ENCODE measurements around the gene CP. TPM values are rescaled to one million over a fixed set of nuclear protein-coding genes. Genes with fewer than 3 reads are reported as not detected.

Gene CP
- total and polyA plus RNA-seq, 2 of the 13 experiments (the other 11 are each of a cell fraction or from before 2014, with no cell fraction given) = 42.6 to 789 TPM

- TF ChIP-seq ZNF251 (CRISPR knock-in tag; IDR thresholded peaks at IDR 0.05) (no peak), MATR3 (CRISPR knock-in tag; IDR thresholded peaks at IDR 0.05) (no peak), ZNF598 (CRISPR knock-in tag; IDR thresholded peaks at IDR 0.05; ENCODE audit: borderline replicate concordance) (no peak), ZNF589 (CRISPR knock-in tag; conservative IDR thresholded peaks at IDR 0.05) (no peak), KDM3A (CRISPR knock-in tag; IDR thresholded peaks at IDR 0.05; ENCODE audit: low read depth) (0 out of 2 replicates have a peak, but pooled peaks have one; percentile 22), RARG (CRISPR knock-in tag; IDR thresholded peaks at IDR 0.05; ENCODE audit: low read depth) (no peak), SCMH1 (CRISPR knock-in tag; IDR thresholded peaks at IDR 0.05; ENCODE audit: borderline replicate concordance) (no peak), NFIC (IDR thresholded peaks at IDR 0.05; ENCODE audit: low read length) (peak; percentile 85), ZNF343 (CRISPR knock-in tag; IDR thresholded peaks at IDR 0.05) (no peak), NCOR1 (IDR thresholded peaks at IDR 0.05; ENCODE audit: borderline replicate concordance, low read length) (peak; percentile 98), E2F5 (CRISPR knock-in tag; conservative IDR thresholded peaks at IDR 0.05) (no peak), GLI4 (CRISPR knock-in tag; IDR thresholded peaks at IDR 0.05; ENCODE audit: borderline replicate concordance) (no peak), TOE1 (CRISPR knock-in tag; IDR thresholded peaks at IDR 0.05) (no peak)
- TF ChIP-seq, protein P1, sequence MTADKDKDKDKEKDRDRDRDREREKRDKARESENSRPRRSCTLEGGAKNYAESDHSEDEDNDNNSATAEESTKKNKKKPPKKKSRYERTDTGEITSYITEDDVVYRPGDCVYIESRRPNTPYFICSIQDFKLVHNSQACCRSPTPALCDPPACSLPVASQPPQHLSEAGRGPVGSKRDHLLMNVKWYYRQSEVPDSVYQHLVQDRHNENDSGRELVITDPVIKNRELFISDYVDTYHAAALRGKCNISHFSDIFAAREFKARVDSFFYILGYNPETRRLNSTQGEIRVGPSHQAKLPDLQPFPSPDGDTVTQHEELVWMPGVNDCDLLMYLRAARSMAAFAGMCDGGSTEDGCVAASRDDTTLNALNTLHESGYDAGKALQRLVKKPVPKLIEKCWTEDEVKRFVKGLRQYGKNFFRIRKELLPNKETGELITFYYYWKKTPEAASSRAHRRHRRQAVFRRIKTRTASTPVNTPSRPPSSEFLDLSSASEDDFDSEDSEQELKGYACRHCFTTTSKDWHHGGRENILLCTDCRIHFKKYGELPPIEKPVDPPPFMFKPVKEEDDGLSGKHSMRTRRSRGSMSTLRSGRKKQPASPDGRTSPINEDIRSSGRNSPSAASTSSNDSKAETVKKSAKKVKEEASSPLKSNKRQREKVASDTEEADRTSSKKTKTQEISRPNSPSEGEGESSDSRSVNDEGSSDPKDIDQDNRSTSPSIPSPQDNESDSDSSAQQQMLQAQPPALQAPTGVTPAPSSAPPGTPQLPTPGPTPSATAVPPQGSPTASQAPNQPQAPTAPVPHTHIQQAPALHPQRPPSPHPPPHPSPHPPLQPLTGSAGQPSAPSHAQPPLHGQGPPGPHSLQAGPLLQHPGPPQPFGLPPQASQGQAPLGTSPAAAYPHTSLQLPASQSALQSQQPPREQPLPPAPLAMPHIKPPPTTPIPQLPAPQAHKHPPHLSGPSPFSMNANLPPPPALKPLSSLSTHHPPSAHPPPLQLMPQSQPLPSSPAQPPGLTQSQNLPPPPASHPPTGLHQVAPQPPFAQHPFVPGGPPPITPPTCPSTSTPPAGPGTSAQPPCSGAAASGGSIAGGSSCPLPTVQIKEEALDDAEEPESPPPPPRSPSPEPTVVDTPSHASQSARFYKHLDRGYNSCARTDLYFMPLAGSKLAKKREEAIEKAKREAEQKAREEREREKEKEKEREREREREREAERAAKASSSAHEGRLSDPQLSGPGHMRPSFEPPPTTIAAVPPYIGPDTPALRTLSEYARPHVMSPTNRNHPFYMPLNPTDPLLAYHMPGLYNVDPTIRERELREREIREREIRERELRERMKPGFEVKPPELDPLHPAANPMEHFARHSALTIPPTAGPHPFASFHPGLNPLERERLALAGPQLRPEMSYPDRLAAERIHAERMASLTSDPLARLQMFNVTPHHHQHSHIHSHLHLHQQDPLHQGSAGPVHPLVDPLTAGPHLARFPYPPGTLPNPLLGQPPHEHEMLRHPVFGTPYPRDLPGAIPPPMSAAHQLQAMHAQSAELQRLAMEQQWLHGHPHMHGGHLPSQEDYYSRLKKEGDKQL (CRISPR knock-in tag; IDR thresholded peaks at IDR 0.05; ENCODE audit: low read depth) = peak; percentile 82
- TF ChIP-seq, protein P2, sequence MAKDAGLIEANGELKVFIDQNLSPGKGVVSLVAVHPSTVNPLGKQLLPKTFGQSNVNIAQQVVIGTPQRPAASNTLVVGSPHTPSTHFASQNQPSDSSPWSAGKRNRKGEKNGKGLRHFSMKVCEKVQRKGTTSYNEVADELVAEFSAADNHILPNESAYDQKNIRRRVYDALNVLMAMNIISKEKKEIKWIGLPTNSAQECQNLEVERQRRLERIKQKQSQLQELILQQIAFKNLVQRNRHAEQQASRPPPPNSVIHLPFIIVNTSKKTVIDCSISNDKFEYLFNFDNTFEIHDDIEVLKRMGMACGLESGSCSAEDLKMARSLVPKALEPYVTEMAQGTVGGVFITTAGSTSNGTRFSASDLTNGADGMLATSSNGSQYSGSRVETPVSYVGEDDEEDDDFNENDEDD (CRISPR knock-in tag; IDR thresholded peaks at IDR 0.05; ENCODE audit: borderline replicate concordance) = no peak
- TF ChIP-seq, protein P3, sequence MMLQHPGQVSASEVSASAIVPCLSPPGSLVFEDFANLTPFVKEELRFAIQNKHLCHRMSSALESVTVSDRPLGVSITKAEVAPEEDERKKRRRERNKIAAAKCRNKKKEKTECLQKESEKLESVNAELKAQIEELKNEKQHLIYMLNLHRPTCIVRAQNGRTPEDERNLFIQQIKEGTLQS (CRISPR knock-in tag; IDR thresholded peaks at IDR 0.05) = peak; percentile 20; the same call in 1 of the 2 replicates
- TF ChIP-seq, protein P4, sequence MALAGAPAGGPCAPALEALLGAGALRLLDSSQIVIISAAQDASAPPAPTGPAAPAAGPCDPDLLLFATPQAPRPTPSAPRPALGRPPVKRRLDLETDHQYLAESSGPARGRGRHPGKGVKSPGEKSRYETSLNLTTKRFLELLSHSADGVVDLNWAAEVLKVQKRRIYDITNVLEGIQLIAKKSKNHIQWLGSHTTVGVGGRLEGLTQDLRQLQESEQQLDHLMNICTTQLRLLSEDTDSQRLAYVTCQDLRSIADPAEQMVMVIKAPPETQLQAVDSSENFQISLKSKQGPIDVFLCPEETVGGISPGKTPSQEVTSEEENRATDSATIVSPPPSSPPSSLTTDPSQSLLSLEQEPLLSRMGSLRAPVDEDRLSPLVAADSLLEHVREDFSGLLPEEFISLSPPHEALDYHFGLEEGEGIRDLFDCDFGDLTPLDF (CRISPR knock-in tag; IDR thresholded peaks at IDR 0.05) = no peak
Measured at GRCh38 chr3:149214702-149215101, 6.9 kb downstream of the CP start (continued).

Measured in HepG2 (cell line).